Breast epithelium (tissue), 4 donors: ENCODE measurements around the gene PATL2. TPM values are rescaled to one million over a fixed set of nuclear protein-coding genes. Genes with fewer than 3 reads are reported as not detected.

Experiments used
- DNase-seq, 2 donors: peaks; one replicate each; pipeline ENCODE4 v3.0.0-alpha.2; 2019; ENCODE audit warnings: low spot score in 2 of 2
- H3K27ac ChIP-seq, 2 donors: fragments of 200-600 bp; sonication (generic) in 1 of 2; one replicate each; pipeline ENCODE4 v1.5.1; 2016 to 2019; ENCODE audit warnings: mild to moderate bottlenecking in 1 of 2
- H3K27me3 ChIP-seq, 2 donors: fragments of 200-600 bp; sonication (generic) in 1 of 2; one replicate each; pipeline versions ENCODE4 v1.5.1 to v1.6.0; 2017 to 2019; ENCODE audit warnings: control low read depth in 1 of 2, mild to moderate bottlenecking in 1 of 2
- H3K36me3 ChIP-seq: fragments of 200-600 bp; one replicate; pipeline ENCODE4 v1.5.1; 2019
- H3K4me1 ChIP-seq, 2 donors: fragments of 200-600 bp; sonication (generic); one replicate each; pipeline ENCODE4 v1.5.1; 2016 to 2019; ENCODE audit warnings: control low read depth in 1 of 2
- H3K4me3 ChIP-seq, 3 donors: fragments of 200-600 bp; sonication (generic); 1 replicate in 2 of 3; 2 replicates in 1 of 3; pipeline ENCODE4 v1.5.1; 2016 to 2019; ENCODE audit warnings: mild to moderate bottlenecking in 3 of 3, moderate library complexity in 2 of 3
- H3K9me3 ChIP-seq, 2 donors: fragments of 200-600 bp; sonication (generic) in 1 of 2; one replicate each; pipeline ENCODE4 v1.5.1; 2016 to 2019; ENCODE audit warnings: control low read depth in 1 of 2
- CTCF ChIP-seq, 3 donors: fragments of 450-650 bp; IDR thresholded peaks; one replicate each; pipeline ENCODE4 v1.5.1; 2016 to 2017; ENCODE audit warnings: antibody characterized with exemption in 3 of 3, mild to moderate bottlenecking in 3 of 3, moderate library complexity in 3 of 3
- POLR2A ChIP-seq: fragments of 450-650 bp; IDR thresholded peaks from one replicate; pipeline ENCODE4 v1.6.1; 2016; ENCODE audit warnings: antibody characterized with exemption, mild to moderate bottlenecking, moderate library complexity
- POLR2AphosphoS5 ChIP-seq, 3 donors: sonication (generic); formaldehyde crosslinking; IDR thresholded peaks; one replicate each; pipeline ENCODE4 v1.6.1; 2017; ENCODE audit warnings: antibody characterized with exemption in 3 of 3
- intact Hi-C: fragments of 100-400 bp; cut with DNase I; formaldehyde crosslinking; loops from one replicate; pipeline ENCODE4 v1.15.1; 2023; ENCODE audit warnings: low total_unique reads
- total RNA-seq, 3 donors: library from RNA; depleted of rRNA; stranded (reverse); fragments of >200 nt; gene quantifications; one replicate each; pipeline ENCODE4 v1.1.0, GENCODE V29; 2016

The PATL2 gene
- total RNA-seq, 3 donors from 2014 or later: 1.6 to 2.6 (median 2.2) TPM

- H3K36me3 ChIP-seq: peaks cover 11% of the 10 kb centered on the region
- no peak overlapping the region for H3K27ac ChIP-seq
- intact Hi-C loops: no loop called here
- H3K9me3 ChIP-seq: no peaks in the 10 kb centered on the region
- H3K4me1 ChIP-seq: no peaks in the 10 kb centered on the region
- H3K4me3 ChIP-seq: no peak overlapping the region
- TF ChIP-seq POLR2A: no peak
- TF ChIP-seq CTCF (IDR thresholded peaks at IDR 0.05): no peak
- TF ChIP-seq POLR2AphosphoS5 (IDR thresholded peaks at IDR 0.05): no peak
- no peak for DNase-seq
- no peaks in the 10 kb centered on the region for H3K27me3 ChIP-seq
These were observed 94.1 kb downstream of the PATL2 start for GRCh38 chr15:44616974-44617373.

Other genes starting within 250 kb of the PATL2 start
- 10 to 100 TPM; 46.6 to 82.0 (median 68.2) TPM for gene EIF3J, start 174.2 kb downstream of the PATL2 start, total RNA-seq
- 100 to 1,000 TPM in 2 of 3 donors, 10 to 100 TPM in 1; 82.4 to 117 (median 103) TPM for gene SPG11, start 47.7 kb downstream of the PATL2 start, total RNA-seq
- 1,000 to 10,000 TPM; 2,658 to 3,703 (median 3,086) TPM for gene B2M, start 194 bp upstream of the PATL2 start, total RNA-seq
- gene TRIM69, start 25.2 kb upstream of the PATL2 start, total RNA-seq: 10 to 100 TPM in 2 of 3 donors, 1 to 10 TPM in 1; 9.8 to 15.5 (median 13.5) TPM
- gene TERB2, start 245.4 kb upstream of the PATL2 start, total RNA-seq: not detected